ENCODE measurements around the gene SMURF1. TPM values are rescaled to one million over a fixed set of nuclear protein-coding genes. Genes with fewer than 3 reads are reported as not detected.

SMURF1 gene
- total RNA-seq, 2 donors from 2014 or later, result 25.0 to 27.2 TPM

DNA sequence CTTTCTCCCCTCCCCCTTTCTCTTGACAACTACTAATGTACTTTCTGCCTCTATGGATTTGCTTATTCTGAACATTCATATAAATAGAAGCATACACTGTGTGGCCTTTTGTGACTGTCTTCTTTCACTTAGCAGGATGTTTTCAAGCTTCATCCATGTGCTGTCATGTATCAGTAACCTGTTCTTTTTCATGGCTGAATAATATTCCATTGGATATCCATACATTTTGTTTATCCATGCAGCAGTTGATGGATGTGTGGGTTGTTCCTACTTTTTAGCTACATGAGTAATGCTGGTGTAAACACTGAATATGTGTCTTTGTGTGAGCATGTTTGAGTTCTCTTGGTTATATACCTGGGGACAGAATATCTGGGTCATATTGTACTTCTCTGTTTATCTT, 158.0 kb downstream of the SMURF1 start:
- no peak for DNase-seq (ENCODE audit: low spot score)
- intact Hi-C loops (cut with DNase I), result no loop called here

DNA sequence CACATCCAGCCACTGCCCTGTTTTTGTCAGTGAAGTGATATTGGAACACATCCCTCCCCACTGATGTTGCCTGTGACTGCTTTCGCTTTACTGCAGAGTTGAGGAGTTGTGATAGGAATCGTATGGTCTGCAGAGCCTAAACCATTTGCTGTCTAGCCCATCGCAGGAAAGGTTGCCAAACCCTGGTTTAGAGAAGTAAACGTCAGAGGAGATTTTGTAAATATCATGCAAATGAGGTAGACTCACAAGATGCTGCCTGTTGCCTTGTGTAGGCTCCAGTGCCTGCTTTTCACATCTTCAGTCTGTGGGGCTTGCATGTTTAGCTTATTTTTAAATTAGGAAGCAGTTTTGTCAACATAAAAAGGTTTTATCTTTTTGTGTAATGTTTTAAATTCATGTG, 158.5 kb downstream of the SMURF1 start:
- intact Hi-C loops (cut with DNase I), result no loop called here
- DNase-seq (ENCODE audit: low spot score), result no peak

DNA sequence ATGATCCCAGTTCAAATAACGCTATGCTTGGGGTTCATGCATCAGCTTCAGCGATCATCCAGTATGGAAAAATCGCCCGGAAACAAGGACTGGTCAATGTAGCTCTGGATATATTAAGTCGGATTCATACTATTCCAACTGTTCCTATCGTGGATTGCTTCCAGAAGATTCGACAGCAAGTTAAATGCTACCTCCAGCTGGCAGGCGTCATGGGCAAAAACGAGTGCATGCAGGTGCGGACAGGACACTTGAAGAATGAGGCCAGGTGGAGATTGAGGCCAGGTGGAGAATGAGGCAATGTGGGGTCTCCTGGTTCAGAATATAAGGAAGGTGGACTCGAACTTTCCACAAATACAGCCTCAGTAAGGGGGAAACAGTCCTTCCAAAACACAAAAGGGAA, 159.8 kb downstream of the SMURF1 start:
- intact Hi-C loops (cut with DNase I), result no loop called here
- no peak for DNase-seq (ENCODE audit: low spot score)

DNA sequence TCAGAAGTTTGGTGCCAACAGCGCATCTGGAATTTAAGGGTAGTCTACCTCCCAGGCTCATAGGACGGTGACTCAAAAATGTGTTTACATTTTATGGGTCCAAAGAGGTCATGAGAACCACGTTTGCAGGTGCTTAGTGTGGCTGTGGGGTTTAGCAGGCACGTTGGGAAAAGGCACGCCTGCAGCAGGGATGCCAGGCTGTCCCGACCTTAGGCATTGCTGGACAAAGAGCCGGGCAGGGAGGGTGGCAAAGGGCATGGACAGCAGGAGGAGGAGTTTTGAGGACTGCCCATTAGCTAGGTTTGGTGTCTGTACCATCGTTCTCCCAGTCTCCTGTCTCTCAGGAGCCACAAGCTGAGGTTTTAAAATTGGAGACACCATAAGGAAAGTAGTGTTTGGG, 161.2 kb downstream of the SMURF1 start:
- intact Hi-C loops (cut with DNase I), result loop anchor here in 1 of 2 donors (2.0 kb wide), 1 partner anchor 54 kb away; no protein-coding TSS in a partner anchor

DNA sequence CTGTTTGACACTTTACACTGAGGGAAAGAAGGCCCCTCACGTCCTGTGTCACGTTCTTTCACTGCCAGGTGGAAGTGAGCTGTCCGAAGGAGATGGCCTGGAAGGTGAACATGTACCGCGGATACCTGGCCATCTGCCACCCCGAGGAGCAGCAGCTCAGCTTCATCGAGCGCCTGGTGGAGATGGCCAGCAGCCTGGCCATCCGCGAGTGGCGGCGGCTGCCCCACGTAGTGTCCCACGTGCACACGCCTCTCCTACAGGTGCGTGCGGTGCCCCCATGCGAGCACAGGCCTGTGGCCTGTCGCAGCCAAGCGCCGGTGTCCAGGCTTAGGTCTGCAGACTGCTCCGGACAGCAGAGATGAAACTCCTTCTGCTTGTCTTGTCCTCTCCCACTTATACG, 162.2 kb downstream of the SMURF1 start:
- intact Hi-C loops (cut with DNase I), result loop anchor here in 1 of 2 donors (2.0 kb wide), 1 partner anchor 55 kb away; no protein-coding TSS in a partner anchor
- no peak for DNase-seq (ENCODE audit: low spot score)

More for the DNA sequence above, 161.2 kb downstream of the SMURF1 start:
- DNase-seq (ENCODE audit: low spot score), result no peak

DNA sequence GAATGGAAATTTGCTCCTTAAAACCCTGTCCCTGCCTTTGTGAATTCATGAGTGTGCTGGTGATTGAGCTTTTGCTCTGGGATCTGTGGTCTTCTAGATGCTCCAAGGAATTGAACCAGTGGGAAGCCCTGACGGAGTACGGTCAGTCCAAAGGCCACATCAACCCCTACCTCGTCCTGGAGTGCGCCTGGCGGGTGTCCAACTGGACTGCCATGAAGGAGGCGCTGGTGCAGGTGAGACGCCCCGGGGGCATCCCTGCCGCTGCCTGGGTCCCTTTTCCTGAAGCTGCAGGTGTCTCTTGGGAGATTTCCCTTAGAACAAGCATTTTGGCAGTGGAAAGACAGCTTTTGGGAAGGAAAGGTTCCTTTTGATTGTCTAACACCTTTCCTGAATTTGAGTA, 165.2 kb downstream of the SMURF1 start:
- DNase-seq (ENCODE audit: low spot score), result no peak
- intact Hi-C loops (cut with DNase I), result no loop called here

Other genes starting within 250 kb of the SMURF1 start
- not detected for gene KPNA7, start 64.0 kb upstream of the SMURF1 start, total RNA-seq
- gene MYH16, start 128.7 kb upstream of the SMURF1 start, total RNA-seq, result not detected
- 10 to 100 TPM; 74.4 to 85.5 TPM for gene ARPC1A, start 181.8 kb upstream of the SMURF1 start, total RNA-seq
- 100 to 1,000 TPM; 102 to 144 TPM for gene ARPC1B, start 230.6 kb upstream of the SMURF1 start, total RNA-seq